Nephron (organoid): ENCODE measurements around the gene SH3BGRL3.
"Not testable (repeated sequence)": the region's sequence is repeated elsewhere in the genome, so short reads cannot be mapped to it uniquely, and the experiment has no call there.

ENCODE experiments used
- H3K27ac Mint-ChIP-seq, 3 experiments: 2 replicates each; pipeline ENCODE4 v1.8.0; 2020; ENCODE audit warnings: mixed read lengths in 3 of 3, mild to moderate bottlenecking in 2 of 3, moderate library complexity in 1 of 3
- H3K27me3 Mint-ChIP-seq: 2 replicates; pipeline ENCODE4 v1.8.0; 2021; ENCODE audit warnings: low read depth, mild to moderate bottlenecking, moderate library complexity, mixed read lengths
- H3K36me3 Mint-ChIP-seq: 2 replicates; pipeline ENCODE4 v1.8.0; 2020; ENCODE audit warnings: low read depth, mixed read lengths
- H3K4me1 Mint-ChIP-seq: 2 replicates; pipeline ENCODE4 v1.8.0; 2020; ENCODE audit warnings: mixed read lengths
- H3K4me3 Mint-ChIP-seq, 3 experiments: 2 replicates each; pipeline ENCODE4 v1.8.0; 2020; ENCODE audit warnings: mild to moderate bottlenecking in 3 of 3, mixed read lengths in 3 of 3, moderate library complexity in 2 of 3
- H3K9me3 Mint-ChIP-seq: 2 replicates; pipeline ENCODE4 v1.8.0; 2020; ENCODE audit warnings: mixed read lengths
- CTCF ChIP-seq, 3 experiments: fragments of 200-600 bp; sonication (generic); IDR thresholded peaks; one replicate each; pipeline ENCODE4 v1.5.0; 2021; ENCODE audit warnings: antibody characterized with exemption in 3 of 3; ENCODE audit not compliant: unreplicated experiment in 3 of 3

SH3BGRL3 gene

GRCh38 chr1:26290882-26291261 lies 11.0 kb downstream of the SH3BGRL3 start:
- Mint-ChIP-seq H3K4me1 (peaks cover 25% of the 10 kb centered on the region), H3K9me3 (no peaks in the 10 kb centered on the region), H3K36me3 (peaks cover 3% of the 10 kb centered on the region), H3K4me3 (no peak overlapping the region), H3K27ac (peak overlapping the region in 1 of 3 experiments; percentile 43), H3K27me3 (peaks cover 4% of the 10 kb centered on the region)
- TF ChIP-seq CTCF (IDR thresholded peaks at IDR 0.05; ENCODE audit: unreplicated experiment in 3 of 3): no peak

GRCh38 chr1:26291433-26291832 lies 11.5 kb downstream of the SH3BGRL3 start:
- Mint-ChIP-seq H3K4me1 (peaks cover 21% of the 10 kb centered on the region), H3K27me3 (peaks cover 7% of the 10 kb centered on the region), H3K4me3 (peak overlapping the region in 1 of 3 experiments; percentile 10), H3K9me3 (no peaks in the 10 kb centered on the region), H3K36me3 (peaks cover 3% of the 10 kb centered on the region), H3K27ac (no peak overlapping the region)
- no peak for TF ChIP-seq CTCF (IDR thresholded peaks at IDR 0.05; ENCODE audit: unreplicated experiment in 3 of 3)

GRCh38 chr1:26291939-26292338 lies 12.1 kb downstream of the SH3BGRL3 start:
- Mint-ChIP-seq H3K9me3 (no peaks in the 10 kb centered on the region), H3K36me3 (peaks cover 3% of the 10 kb centered on the region), H3K27me3 (peaks cover 7% of the 10 kb centered on the region), H3K27ac (peak overlapping the region in 1 of 3 experiments; percentile 24), H3K4me3 (no peak overlapping the region), H3K4me1 (peaks cover 20% of the 10 kb centered on the region)
- no peak for TF ChIP-seq CTCF (IDR thresholded peaks at IDR 0.05; ENCODE audit: unreplicated experiment in 3 of 3)

GRCh38 chr1:26292735-26293134 lies 12.8 kb downstream of the SH3BGRL3 start:
- H3K36me3 Mint-ChIP-seq, H3K4me3 Mint-ChIP-seq, H3K27ac Mint-ChIP-seq, H3K27me3 Mint-ChIP-seq, H3K9me3 Mint-ChIP-seq: not testable (repeated sequence)
- H3K4me1 Mint-ChIP-seq: peaks cover 12% of the 10 kb centered on the region

GRCh38 chr1:26293911-26294463 lies 14.1 kb downstream of the SH3BGRL3 start:
- H3K4me3 Mint-ChIP-seq: no peak overlapping the region
- no peak for TF ChIP-seq CTCF (IDR thresholded peaks at IDR 0.05; ENCODE audit: unreplicated experiment in 3 of 3)
- H3K36me3 Mint-ChIP-seq: peaks cover 3% of the 10 kb centered on the region
- no peak overlapping the region for H3K27ac Mint-ChIP-seq
- peaks cover 7% of the 10 kb centered on the region for H3K27me3 Mint-ChIP-seq
- H3K4me1 Mint-ChIP-seq: peaks cover 4% of the 10 kb centered on the region
- no peaks in the 10 kb centered on the region for H3K9me3 Mint-ChIP-seq

- Mint-ChIP-seq H3K4me3 (no peak overlapping the region), H3K27ac (no peak overlapping the region), H3K36me3 (peaks cover 3% of the 10 kb centered on the region), H3K4me1 (no peaks in the 10 kb centered on the region), H3K27me3 (peaks cover 7% of the 10 kb centered on the region), H3K9me3 (no peaks in the 10 kb centered on the region)
- TF ChIP-seq CTCF (IDR thresholded peaks at IDR 0.05; ENCODE audit: unreplicated experiment in 3 of 3): no peak
These were observed 15.6 kb downstream of the SH3BGRL3 start for GRCh38 chr1:26295194-26296138.
